Trophoblast cell (in vitro differentiated cells and primary cell): ENCODE data around the gene MYO1A.
A peak's percentile ranks its signal among the peaks of the same experiment; 100 is the strongest.

ENCODE experiments used
- DNase-seq, 2 donors: peaks; one replicate each; pipeline ENCODE4 v3.0.0-alpha.2; 2016
- H2AFZ ChIP-seq: 2 replicates; pipeline ENCODE4 v1.6.1; 2013; ENCODE audit warnings: low read length, moderate library complexity, mild to moderate bottlenecking; ENCODE audit not compliant: insufficient read depth, poor library complexity
- H2AK5ac ChIP-seq: 2 replicates; pipeline ENCODE4 v1.6.1; 2013; ENCODE audit warnings: mild to moderate bottlenecking, low read length
- H2BK120ac ChIP-seq: 2 replicates; pipeline ENCODE4 v1.6.1; 2013; ENCODE audit warnings: low read length, mild to moderate bottlenecking, moderate library complexity; ENCODE audit not compliant: insufficient read depth, poor library complexity
- H2BK12ac ChIP-seq: 2 replicates; pipeline ENCODE4 v1.6.1; 2013; ENCODE audit warnings: mild to moderate bottlenecking, low read length, moderate library complexity
- H2BK5ac ChIP-seq: 2 replicates; pipeline ENCODE4 v1.6.1; 2013; ENCODE audit warnings: low read length, low read depth, moderate library complexity, mild to moderate bottlenecking; ENCODE audit not compliant: poor library complexity
- H3K14ac ChIP-seq: 2 replicates; pipeline ENCODE4 v1.6.1; 2013; ENCODE audit warnings: mild to moderate bottlenecking, low read length
- H3K18ac ChIP-seq: 2 replicates; pipeline ENCODE4 v1.6.1; 2013; ENCODE audit warnings: mild to moderate bottlenecking, low read length
- H3K23ac ChIP-seq: 2 replicates; pipeline ENCODE4 v1.6.1; 2013; ENCODE audit warnings: low read length
- H3K27ac ChIP-seq: 2 replicates; pipeline ENCODE4 v1.5.1; 2013; ENCODE audit warnings: low read depth, mild to moderate bottlenecking, inconsistent platforms, low read length, moderate library complexity
- H3K27me3 ChIP-seq: 2 replicates; pipeline ENCODE4 v1.6.1; 2013; ENCODE audit warnings: inconsistent platforms, mild to moderate bottlenecking, low read length, moderate library complexity; ENCODE audit not compliant: insufficient read depth
- H3K36me3 ChIP-seq, 2 experiments: 1 replicate in 1 of 2; 2 replicates in 1 of 2; pipeline ENCODE4 v1.6.1; 2013; ENCODE audit warnings: low read length in 2 of 2, mild to moderate bottlenecking in 2 of 2, moderate library complexity in 1 of 2; ENCODE audit not compliant: insufficient read depth in 2 of 2, control insufficient read depth in 1 of 2
- H3K4ac ChIP-seq: 2 replicates; pipeline ENCODE4 v1.6.1; 2013; ENCODE audit warnings: low read depth, mild to moderate bottlenecking, low read length, moderate library complexity
- H3K4me1 ChIP-seq, 2 experiments: 1 replicate in 1 of 2; 2 replicates in 1 of 2; pipeline ENCODE4 v1.6.1; 2013; ENCODE audit warnings: low read length in 2 of 2, mild to moderate bottlenecking in 2 of 2, moderate library complexity in 1 of 2; ENCODE audit not compliant: insufficient read depth in 2 of 2, control insufficient read depth in 1 of 2
- H3K4me2 ChIP-seq: 2 replicates; pipeline ENCODE4 v1.6.1; 2013; ENCODE audit warnings: inconsistent platforms, mild to moderate bottlenecking, low read length, moderate library complexity
- H3K4me3 ChIP-seq: 2 replicates; pipeline ENCODE4 v1.5.1; 2013; ENCODE audit warnings: mild to moderate bottlenecking, low read depth, low read length, inconsistent platforms
- H3K79me1 ChIP-seq: one replicate; pipeline ENCODE4 v1.6.1; 2013; ENCODE audit warnings: low read length
- H3K79me2 ChIP-seq: 2 replicates; pipeline ENCODE4 v1.6.1; 2013; ENCODE audit warnings: low read length, mild to moderate bottlenecking; ENCODE audit not compliant: control insufficient read depth, insufficient read depth, poor library complexity
- H3K9ac ChIP-seq: 2 replicates; pipeline ENCODE4 v1.6.1; 2013; ENCODE audit warnings: mild to moderate bottlenecking, low read length
- H3K9me3 ChIP-seq: 2 replicates; pipeline ENCODE4 v1.6.1; 2013; ENCODE audit warnings: low read depth, mild to moderate bottlenecking, control low read depth, inconsistent platforms, low read length; ENCODE audit not compliant: insufficient read depth
- H4K12ac ChIP-seq: 2 replicates; pipeline ENCODE4 v1.6.1; 2013; ENCODE audit warnings: low read depth, mild to moderate bottlenecking, low read length, moderate library complexity
- H4K8ac ChIP-seq: 2 replicates; pipeline ENCODE4 v1.6.1; 2013; ENCODE audit warnings: low read depth, mild to moderate bottlenecking, low read length, moderate library complexity
- H4K91ac ChIP-seq: one replicate; pipeline ENCODE4 v1.6.1; 2013; ENCODE audit warnings: low read depth, mild to moderate bottlenecking, low read length, moderate library complexity
- WGBS: extraction: QIAGEN DNeasy Blood & Tissue Kit; methylation state at CpG from one replicate; pipeline ENCODE4 v1.1.7; 2013; ENCODE audit warnings: missing lambda C conversion rate; ENCODE audit not compliant: insufficient read length, insufficient coverage; ENCODE audit errors: extremely low coverage; 5-methylcytosine and 5-hydroxymethylcytosine counted together

MYO1A gene

GRCh38 chr12:57090924-57091637 is 41.2 kb upstream of the MYO1A start:
- peaks cover 47 to 49% of the 10 kb centered on the region in 2 experiments for H3K36me3 ChIP-seq
- peak overlapping the region; percentile 23 for H3K18ac ChIP-seq
- no peak overlapping the region for H3K9ac ChIP-seq
- H3K4me1 ChIP-seq, result peaks cover 18 to 27% of the 10 kb centered on the region in 2 experiments
- no peak overlapping the region for H2BK120ac ChIP-seq
- peak overlapping the region; percentile 60 for H3K4ac ChIP-seq
- H3K9me3 ChIP-seq, result no peaks in the 10 kb centered on the region
- no peak overlapping the region for H4K91ac ChIP-seq
- no peaks in the 10 kb centered on the region for H3K27me3 ChIP-seq
- H3K4me2 ChIP-seq, result peak overlapping the region; percentile 74
- no peak overlapping the region for H3K14ac ChIP-seq
- no peak overlapping the region for H2AK5ac ChIP-seq
- WGBS, result no CpG with 5 or more reads among the region's 22 CpGs
- no peak overlapping the region for H3K4me3 ChIP-seq
- H3K27ac ChIP-seq, result no peak overlapping the region
- peaks cover 28% of the 10 kb centered on the region for H3K79me1 ChIP-seq
- H2BK5ac ChIP-seq, result no peak overlapping the region
- no peak overlapping the region for H3K23ac ChIP-seq
- H3K79me2 ChIP-seq, result peaks cover 24% of the 10 kb centered on the region
- no peak overlapping the region for H2BK12ac ChIP-seq
- no peak for DNase-seq
- H4K12ac ChIP-seq, result no peak overlapping the region
- H4K8ac ChIP-seq, result no peak overlapping the region
- no peak overlapping the region for H2AFZ ChIP-seq

GRCh38 chr12:57090490-57090889 is 40.6 kb upstream of the MYO1A start:
- DNase-seq, result no peak
- Histone ChIP-seq H3K4me2 (peak overlapping the region; percentile 74), H3K4me1 (peaks cover 22 to 31% of the 10 kb centered on the region in 2 experiments), H3K4ac (peak overlapping the region; percentile 60), H4K12ac (no peak overlapping the region), H2AFZ (no peak overlapping the region), H3K23ac (no peak overlapping the region), H2BK5ac (no peak overlapping the region), H3K27ac (no peak overlapping the region), H2BK120ac (no peak overlapping the region), H3K79me1 (peaks cover 31% of the 10 kb centered on the region), H4K91ac (no peak overlapping the region), H2BK12ac (no peak overlapping the region), H3K79me2 (peaks cover 27% of the 10 kb centered on the region), H3K4me3 (peak overlapping the region; percentile 35), H3K27me3 (no peaks in the 10 kb centered on the region), H3K14ac (no peak overlapping the region), H4K8ac (no peak overlapping the region), H3K9me3 (no peaks in the 10 kb centered on the region), H3K18ac (no peak overlapping the region), H3K9ac (no peak overlapping the region), H3K36me3 (peaks cover 43% of the 10 kb centered on the region in 2 experiments), H2AK5ac (no peak overlapping the region)
- WGBS, result no CpG with 5 or more reads among the region's 6 CpGs

GRCh38 chr12:57089271-57090245 is 39.6 kb upstream of the MYO1A start:
- peaks cover 31% of the 10 kb centered on the region for H3K79me1 ChIP-seq
- peak overlapping the region; percentile 88 for H2BK5ac ChIP-seq
- H3K18ac ChIP-seq, result peak overlapping the region; percentile 97
- peak overlapping the region; percentile 99 for H3K4ac ChIP-seq
- peak overlapping the region; percentile 82 for H3K4me3 ChIP-seq
- no peaks in the 10 kb centered on the region for H3K9me3 ChIP-seq
- no CpG with 5 or more reads among the region's 45 CpGs for WGBS
- peak overlapping the region; percentile 83 for H3K9ac ChIP-seq
- DNase-seq, result peak; percentile 58 to 69
- H3K79me2 ChIP-seq, result peaks cover 27% of the 10 kb centered on the region
- H2AK5ac ChIP-seq, result peak overlapping the region; percentile 97
- H3K23ac ChIP-seq, result no peak overlapping the region
- no peaks in the 10 kb centered on the region for H3K27me3 ChIP-seq
- peak overlapping the region; percentile 95 for H3K14ac ChIP-seq
- H3K27ac ChIP-seq, result peak overlapping the region; percentile 92
- peak overlapping the region; percentile 32 for H2AFZ ChIP-seq
- peak overlapping the region; percentile 86 for H4K91ac ChIP-seq
- peak overlapping the region; percentile 82 for H4K12ac ChIP-seq
- H3K4me1 ChIP-seq, result peaks cover 24 to 28% of the 10 kb centered on the region in 2 experiments
- peaks cover 33 to 34% of the 10 kb centered on the region in 2 experiments for H3K36me3 ChIP-seq
- H4K8ac ChIP-seq, result peak overlapping the region; percentile 70
- peak overlapping the region; percentile 74 for H3K4me2 ChIP-seq
- peak overlapping the region; percentile 37 for H2BK12ac ChIP-seq
- H2BK120ac ChIP-seq, result peak overlapping the region; percentile 78
